ENCODE measurements around the gene MIX23.

Gene MIX23

DNA sequence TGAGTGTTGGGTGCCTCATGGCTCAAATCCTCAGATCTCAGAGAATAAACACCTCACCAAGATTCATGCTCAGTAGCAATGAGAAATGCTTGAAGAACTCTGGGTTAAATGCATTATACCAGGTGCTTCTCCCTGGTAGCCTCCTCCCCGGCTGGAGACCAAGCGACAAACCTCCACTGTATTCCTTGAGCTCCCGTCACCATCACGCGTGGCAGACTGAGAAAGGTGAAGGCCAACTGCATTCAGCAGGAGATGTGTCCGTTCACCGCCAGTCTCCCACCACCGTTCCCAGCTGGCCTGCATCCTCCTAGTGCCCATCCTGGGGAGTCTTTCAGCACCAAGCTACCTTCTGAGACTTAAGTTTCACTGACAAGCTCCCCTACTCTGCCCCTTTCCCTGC lies 50.5 kb downstream of the MIX23 start:
- TF ChIP-seq CTCF (conservative IDR thresholded peaks at IDR 0.05; ENCODE audit: low read depth, low read length): no peak
- no peak for DNase-seq (ENCODE audit: low read depth)
- H3K4me3 ChIP-seq (ENCODE audit: low read length): no peak overlapping the region

DNA sequence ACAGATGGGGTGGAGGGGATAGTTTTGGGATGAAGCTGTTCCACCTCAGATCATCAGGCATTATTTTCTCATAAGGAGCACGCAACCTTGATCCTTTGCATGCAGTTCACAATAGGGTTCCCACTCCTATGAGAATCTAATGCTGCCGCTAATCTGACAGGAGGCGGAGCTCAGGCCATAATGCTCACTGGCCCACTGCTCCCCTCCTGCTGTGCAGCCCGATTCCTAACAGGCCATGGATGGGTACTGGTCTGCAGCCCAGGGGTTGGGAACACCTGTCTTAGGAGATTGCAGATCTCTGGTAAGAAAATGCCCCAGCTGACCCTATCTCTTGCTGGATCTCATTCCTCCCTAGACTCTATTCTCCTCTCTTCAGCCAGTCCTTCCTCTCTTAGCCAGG lies 51.1 kb downstream of the MIX23 start:
- no peak for TF ChIP-seq CTCF (conservative IDR thresholded peaks at IDR 0.05; ENCODE audit: low read depth, low read length)
- no peak overlapping the region for H3K4me3 ChIP-seq (ENCODE audit: low read length)
- DNase-seq (ENCODE audit: low read depth): no peak

- TF ChIP-seq CTCF (conservative IDR thresholded peaks at IDR 0.05; ENCODE audit: low read depth, low read length): no peak
- no peak overlapping the region for H3K4me3 ChIP-seq (ENCODE audit: low read length)
- no peak for DNase-seq (ENCODE audit: low read depth)
Measured at GRCh38 chr3:122325769-122326168, 57.3 kb downstream of the MIX23 start.

DNA sequence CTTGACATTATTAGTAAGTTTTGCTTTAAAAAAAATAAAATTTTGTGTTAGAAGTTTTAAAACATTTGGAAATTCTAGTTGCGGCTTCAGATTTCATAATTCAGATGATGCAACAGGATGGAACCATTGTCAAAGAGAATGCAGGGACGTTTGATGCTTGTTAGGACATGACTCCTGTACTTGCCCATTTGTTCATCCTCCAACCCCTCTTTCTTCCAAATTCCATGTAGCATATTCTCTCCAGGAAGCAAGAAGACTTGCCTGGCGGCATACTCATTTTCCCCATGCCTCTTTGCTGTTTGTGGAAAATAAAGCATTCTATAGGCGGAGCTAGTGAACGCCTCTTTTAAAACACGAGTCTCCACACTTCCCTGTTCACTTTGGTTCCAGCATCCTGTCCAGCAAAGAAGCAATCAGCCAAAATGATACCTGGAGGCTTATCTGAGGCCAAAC lies 58.1 kb downstream of the MIX23 start, which contains the start of gene CSTA:
TSS of gene CSTA (plus strand) at position 378 of the 453 bp plus-strand sequence. CDS start at position 423, 45 bp downstream.
- no peak within 1 kb of the TSS for H3K4me3 ChIP-seq (ENCODE audit: low read length)
- DNase-seq (ENCODE audit: low read depth): no peak

GRCh38 chr3:122322095-122323075 lies 60.6 kb downstream of the MIX23 start:
- DNase-seq (ENCODE audit: low read depth): no peak
- TF ChIP-seq CTCF (conservative IDR thresholded peaks at IDR 0.05; ENCODE audit: low read depth, low read length): no peak
- H3K4me3 ChIP-seq (ENCODE audit: low read length): no peak overlapping the region

More for the DNA sequence above, 58.1 kb downstream of the MIX23 start, which contains the start of gene CSTA:
- TF ChIP-seq CTCF (conservative IDR thresholded peaks at IDR 0.05; ENCODE audit: low read depth, low read length): no peak

DNA sequence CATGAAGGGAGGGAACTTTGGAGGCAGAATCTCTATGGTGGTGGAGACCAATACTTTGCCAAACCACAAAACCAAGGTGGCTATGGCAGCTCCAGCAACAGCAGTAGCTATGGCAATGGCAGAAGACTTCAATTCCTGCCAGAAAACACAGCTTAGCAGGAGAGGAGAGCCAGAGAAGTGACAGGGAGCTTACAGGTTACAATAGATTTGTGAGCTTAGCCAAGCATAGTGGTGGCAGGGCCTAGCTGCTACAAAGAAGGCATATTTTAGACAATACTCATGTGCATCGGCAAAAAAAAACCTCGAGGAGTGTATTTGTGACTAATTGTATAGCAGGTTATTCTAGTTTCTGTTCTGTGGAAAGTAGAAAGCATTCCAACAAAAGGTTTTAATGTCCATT lies 64.4 kb downstream of the MIX23 start:
- DNase-seq (ENCODE audit: low read depth): no peak
- H3K4me3 ChIP-seq (ENCODE audit: low read length): no peak overlapping the region
- no peak for TF ChIP-seq CTCF (conservative IDR thresholded peaks at IDR 0.05; ENCODE audit: low read depth, low read length)

DNA sequence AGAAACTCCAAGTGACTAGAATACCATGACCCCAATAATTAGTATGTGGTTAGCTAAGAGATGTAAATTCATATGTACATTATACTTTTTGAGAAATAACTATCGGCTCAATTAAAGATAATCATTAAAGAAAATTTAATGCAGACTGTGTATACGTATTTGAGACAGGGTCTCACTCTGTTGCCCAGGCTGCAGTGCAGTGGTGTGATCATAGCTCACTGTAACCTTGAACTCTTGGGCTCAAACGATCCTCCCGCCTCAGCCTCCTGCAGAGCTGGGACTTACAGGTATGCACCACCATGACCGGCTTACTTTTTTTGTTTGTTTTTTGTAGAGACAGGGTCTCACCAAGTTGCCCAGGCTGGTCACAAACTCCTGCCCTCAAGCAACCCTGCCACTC lies 66.7 kb downstream of the MIX23 start:
- TF ChIP-seq CTCF (conservative IDR thresholded peaks at IDR 0.05; ENCODE audit: low read depth, low read length): no peak

More for the DNA sequence above, 66.7 kb downstream of the MIX23 start:
- no peak for DNase-seq (ENCODE audit: low read depth)
- no peak overlapping the region for H3K4me3 ChIP-seq (ENCODE audit: low read length)

Data from retinal pigment epithelial cell (primary cell).